HG03280 (cell line): ENCODE measurements around the gene TOMM7.
"Not testable (repeated sequence)": the region's sequence is repeated elsewhere in the genome, so short reads cannot be mapped to it uniquely, and the experiment has no call there.

Experiments used
- ATAC-seq: cut with Tn5 transposase; IDR thresholded peaks from one replicate; pipeline ENCODE4 v1.9.1; 2021; ENCODE audit warnings: mild to moderate bottlenecking, moderate library complexity; ENCODE audit not compliant: unreplicated experiment

TOMM7 gene

GRCh38 chr7:22790640-22791039, 32.0 kb downstream of the TOMM7 start:
- not testable (repeated sequence) for ATAC-seq

- no peak for ATAC-seq
These were observed 34.7 kb downstream of the TOMM7 start for GRCh38 chr7:22787951-22788350.

GRCh38 chr7:22786290-22786932, 36.2 kb downstream of the TOMM7 start:
- ATAC-seq = no peak

GRCh38 chr7:22784346-22784745, 38.3 kb downstream of the TOMM7 start:
- ATAC-seq = no peak

GRCh38 chr7:22783421-22783820, 39.2 kb downstream of the TOMM7 start:
- ATAC-seq = no peak

- ATAC-seq = peak; percentile 92
These were observed 39.9 kb downstream of the TOMM7 start for GRCh38 chr7:22782616-22783232.

GRCh38 chr7:22781230-22781711, 41.4 kb downstream of the TOMM7 start:
- ATAC-seq = no peak

- ATAC-seq = not testable (repeated sequence)
These were observed 42.8 kb downstream of the TOMM7 start for GRCh38 chr7:22779730-22780323.

GRCh38 chr7:22776964-22777363, 45.7 kb downstream of the TOMM7 start:
- ATAC-seq = no peak

- no peak for ATAC-seq
These were observed 49.8 kb downstream of the TOMM7 start for GRCh38 chr7:22772885-22773284.

GRCh38 chr7:22771872-22772228, 50.8 kb downstream of the TOMM7 start:
- no peak for ATAC-seq

GRCh38 chr7:22771194-22771871, 51.3 kb downstream of the TOMM7 start:
- no peak for ATAC-seq

GRCh38 chr7:22765609-22766008, 57.0 kb downstream of the TOMM7 start:
- peak; percentile 72 for ATAC-seq
